Astrocyte of the hippocampus (primary cell): Measurements from ENCODE around the gene CD79A.
"Not testable (repeated sequence)": the region's sequence is repeated elsewhere in the genome, so short reads cannot be mapped to it uniquely, and the experiment has no call there.

ENCODE experiments used
- DNase-seq: peaks from one replicate; pipeline ENCODE4 v3.0.0; 2011; ENCODE audit warnings: low read depth, low spot score

Gene CD79A

DNA sequence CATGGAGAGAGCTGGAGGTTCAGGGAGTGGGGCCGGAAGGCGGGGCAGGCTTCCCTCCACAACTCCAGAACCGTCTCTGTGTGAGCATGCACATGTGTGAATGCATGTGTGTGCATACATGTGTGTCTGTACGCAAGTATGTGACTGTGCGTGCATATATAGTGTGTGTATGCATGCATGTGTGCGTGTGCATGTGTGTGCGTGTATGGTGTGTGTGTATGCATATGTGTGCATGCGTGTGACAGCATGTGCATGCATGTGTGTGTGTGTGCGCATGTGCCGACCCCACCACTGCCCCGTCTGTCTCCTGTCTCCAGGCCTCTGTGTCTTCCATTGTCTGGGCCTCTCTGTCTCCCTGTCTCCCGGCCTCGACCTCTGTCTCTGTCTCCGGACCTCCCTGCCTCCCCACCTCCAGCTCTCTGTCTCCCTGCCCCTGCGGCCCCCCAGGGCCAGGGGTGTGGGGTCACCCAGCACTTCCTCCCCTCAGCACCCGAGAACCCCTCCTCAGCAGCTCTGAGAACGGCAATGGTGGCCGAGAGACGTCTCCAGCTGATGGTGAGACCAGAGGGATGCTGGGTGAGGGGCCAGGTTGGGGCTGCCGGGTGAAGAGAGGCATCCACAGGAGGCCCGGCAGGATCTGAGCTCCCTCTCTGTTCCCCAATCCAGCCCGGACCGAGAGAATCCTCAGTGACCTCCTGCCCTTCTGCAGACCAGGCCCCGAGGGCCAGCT lies 28.4 kb downstream of the CD79A start:
- DNase-seq, result no peak

DNA sequence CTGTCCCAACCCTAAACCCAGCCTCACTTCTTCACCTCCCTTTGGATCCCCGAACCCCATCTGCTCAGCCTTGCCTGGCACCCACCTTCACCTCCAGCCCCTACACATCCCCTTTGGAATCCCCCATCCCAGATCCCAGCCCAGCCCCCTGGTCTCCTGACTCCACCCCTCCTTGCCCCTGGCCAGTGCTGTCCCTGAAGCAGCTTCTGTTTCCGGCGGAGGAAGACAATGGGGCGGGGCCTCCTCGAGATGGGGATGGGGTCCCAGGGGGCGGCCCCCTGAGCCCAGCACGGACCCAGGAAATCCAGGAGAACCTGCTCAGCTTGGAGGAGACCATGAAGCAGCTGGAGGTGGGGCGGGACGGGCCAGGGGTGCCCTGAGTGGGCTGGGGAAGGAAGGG lies 29.2 kb downstream of the CD79A start:
- no peak for DNase-seq

DNA sequence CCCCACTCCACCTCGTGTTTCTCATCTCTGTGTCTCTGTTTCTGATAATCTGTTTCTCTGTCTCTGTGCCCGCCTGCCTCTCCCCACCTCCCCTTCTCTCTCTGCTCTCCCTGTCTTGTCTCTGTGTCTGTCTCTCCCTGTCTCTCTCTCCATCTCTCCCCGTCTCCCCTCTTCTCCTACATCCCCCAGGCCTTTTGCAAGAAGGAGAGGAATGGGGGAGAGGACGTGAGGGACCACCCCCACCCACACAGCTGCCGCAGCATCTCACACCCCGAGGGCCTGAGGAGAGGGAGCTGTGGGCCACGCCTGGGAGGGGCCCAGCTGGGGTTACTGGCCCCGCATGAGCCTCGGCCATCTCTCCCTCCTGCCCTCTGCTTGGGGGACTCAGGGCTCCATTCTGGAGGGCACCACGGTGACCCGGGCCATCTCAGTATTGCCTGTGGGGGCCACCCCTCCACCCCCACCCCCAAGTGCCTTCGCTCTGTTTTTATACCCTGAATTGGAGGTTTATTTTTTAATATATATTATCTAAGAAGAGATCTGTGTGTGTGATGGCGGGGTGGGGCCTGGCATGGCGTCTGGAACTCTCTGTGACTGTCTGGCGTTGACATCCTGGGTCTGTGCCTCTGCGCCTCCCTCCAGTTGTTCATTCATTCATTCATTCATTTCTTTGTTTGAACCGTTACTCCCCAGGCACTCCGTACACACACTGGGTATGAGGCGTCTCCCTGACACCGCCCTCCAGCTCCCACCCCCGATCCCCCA lies 30.0 kb downstream of the CD79A start:
- DNase-seq, result no peak

DNA sequence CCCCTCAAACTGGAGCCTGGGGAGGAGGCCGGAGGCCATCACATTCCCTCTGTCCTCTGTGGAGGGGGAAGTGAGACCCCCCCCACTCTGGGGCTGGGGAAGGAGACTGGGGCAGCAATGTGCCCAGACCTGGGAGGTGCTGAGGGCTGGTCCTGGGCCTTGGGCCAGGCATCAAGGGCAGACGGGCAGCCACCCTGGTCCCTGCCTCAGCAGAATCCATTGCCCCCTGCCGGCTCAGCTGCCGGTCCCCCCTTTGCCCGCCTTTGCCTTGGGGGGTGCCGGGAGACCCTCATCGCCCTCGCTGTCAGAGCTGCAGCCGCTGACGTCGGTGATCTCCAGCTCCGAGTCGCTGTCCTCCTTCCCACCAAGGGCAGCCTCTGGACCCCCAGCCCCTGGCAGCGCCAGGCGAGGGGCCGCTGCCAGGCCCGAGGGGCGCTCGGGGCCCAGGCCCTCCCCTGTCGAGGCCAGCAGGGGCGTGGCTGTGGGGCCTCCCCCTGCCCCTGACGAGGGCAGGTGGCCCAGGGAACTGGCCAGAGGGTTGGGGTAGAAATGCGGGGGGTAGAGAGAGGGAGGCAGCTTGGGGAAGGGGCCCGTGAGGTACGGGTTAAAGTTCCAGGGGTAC lies 31.0 kb downstream of the CD79A start:
- DNase-seq, result no peak

DNA sequence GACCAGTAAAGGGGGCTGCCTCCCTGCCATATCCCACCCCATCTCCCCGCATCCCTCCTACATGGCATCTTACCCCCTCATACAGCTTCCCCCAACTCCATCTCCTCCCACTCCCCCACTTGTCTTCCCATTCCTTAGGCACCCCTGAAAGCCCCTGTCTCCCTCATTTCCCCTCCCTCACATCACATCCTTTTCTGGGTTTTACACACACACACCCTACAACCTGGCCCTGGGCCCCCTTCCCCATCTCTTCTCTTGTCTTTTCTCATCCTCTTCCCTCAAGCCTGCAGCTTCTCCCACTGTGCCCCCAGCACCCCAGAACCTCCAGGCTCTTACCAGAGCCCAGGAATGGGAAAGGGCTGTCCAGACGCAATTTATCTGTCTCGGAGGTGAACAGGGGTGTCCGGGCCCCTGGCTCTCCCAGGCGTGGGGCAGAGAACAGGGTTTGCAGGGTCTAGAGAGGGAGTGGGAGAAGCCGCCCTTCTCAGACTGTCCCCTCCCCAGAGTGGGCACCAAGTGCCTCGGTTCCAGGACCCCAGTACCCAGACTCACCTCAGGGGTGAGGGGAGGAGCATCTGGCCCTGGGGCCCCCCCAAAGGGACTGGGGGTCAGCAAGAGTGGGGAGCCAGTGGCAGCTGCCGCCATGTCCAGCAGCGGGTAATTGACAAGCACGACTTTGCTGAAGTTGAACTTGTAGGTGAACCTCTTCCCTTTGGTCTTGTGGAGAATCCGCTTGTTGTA lies 31.8 kb downstream of the CD79A start:
- no peak for DNase-seq

DNA sequence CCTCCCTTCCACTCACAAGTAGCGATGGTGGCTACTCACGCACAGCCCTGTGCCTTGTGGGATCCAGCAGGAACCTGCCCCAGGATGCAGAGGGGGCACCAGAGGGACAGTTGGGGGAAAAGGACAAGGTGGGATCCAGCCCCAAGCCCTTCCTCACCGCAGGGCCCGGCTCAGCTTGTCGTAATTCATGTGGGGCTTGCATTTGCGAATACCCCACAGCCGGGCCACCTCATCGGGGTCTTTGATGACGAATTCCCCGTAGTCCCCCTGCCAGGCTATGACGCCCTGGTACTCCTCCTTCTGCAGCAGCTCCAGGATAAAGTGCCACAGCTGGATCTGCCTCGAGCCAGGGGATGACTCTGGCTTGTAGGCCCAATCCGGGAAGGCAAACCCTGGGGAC lies 32.6 kb downstream of the CD79A start:
- DNase-seq, result no peak

DNA sequence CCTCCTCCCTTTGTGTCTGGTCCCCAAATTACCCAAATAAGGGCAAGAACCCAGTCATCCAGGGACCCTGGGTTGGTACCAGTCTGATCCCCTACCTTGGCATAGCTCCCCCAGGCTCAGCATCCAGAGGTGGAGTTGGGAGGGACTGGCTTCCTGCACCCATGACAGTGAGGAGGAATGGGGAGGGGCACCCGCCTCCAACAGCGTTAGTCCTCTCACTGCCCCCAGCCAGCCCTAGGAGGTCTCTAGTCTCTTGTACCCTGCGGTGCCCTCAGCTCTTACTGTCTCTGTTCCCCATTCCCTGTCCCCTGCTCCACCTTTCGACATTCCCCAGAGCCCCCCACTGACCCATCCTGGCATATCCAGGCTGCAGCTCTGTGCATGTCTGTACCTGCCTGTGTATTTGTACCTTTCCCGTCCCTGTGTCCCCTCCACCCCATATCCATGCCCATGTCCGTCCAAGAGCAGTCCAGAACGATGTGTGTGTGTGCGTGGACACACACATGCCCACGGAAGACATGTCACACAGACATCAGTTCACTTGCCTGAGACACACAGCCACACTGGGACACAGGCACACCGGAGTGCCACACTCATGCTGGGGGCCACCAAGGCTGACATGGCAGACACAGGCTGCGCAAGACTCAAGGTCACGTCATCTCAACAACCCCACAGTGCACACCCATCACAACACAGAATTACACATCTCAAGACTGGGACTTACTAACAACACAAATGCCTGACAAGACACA lies 33.3 kb downstream of the CD79A start:
- no peak for DNase-seq

DNA sequence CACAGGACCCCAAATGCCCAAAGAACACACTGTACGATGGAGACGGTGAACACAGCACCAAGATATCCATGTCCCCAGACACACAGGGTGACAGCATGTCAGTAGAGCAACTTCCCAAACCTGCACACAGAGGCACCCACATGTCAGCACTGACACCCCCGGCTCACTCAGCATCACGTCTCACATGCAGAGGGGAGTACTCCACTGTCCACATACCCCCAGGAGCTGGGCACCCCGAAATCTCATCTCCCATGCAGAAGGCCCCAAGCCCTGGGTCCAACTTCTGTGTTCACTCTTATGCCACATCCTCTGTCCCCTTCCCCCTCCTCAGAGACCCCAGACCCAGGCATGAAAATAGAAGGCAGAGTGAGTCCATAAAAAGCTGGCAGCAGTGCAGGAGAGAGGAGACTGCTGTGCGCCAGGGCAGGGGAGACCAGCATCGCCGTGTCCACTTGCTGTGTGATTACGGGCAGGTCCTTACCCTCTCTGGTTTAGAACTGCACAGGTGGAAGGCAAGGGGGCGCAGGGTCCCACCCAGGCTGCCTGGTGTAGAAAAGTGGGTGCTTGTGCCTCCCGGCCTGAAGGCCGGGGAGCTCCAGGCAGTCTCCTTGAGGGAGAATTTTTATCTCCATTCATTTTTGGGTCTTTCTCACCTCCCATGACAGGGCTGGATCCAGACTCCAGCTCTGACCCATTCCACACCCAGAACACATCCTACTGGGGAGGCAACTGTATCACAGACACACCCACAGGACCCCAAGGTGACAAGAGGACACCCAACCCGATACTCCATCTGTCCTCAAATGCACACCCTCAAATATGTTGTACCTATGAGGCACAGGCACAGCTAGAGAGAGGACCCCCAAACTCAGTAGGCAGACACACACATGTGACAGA lies 34.2 kb downstream of the CD79A start:
- DNase-seq, result no peak

DNA sequence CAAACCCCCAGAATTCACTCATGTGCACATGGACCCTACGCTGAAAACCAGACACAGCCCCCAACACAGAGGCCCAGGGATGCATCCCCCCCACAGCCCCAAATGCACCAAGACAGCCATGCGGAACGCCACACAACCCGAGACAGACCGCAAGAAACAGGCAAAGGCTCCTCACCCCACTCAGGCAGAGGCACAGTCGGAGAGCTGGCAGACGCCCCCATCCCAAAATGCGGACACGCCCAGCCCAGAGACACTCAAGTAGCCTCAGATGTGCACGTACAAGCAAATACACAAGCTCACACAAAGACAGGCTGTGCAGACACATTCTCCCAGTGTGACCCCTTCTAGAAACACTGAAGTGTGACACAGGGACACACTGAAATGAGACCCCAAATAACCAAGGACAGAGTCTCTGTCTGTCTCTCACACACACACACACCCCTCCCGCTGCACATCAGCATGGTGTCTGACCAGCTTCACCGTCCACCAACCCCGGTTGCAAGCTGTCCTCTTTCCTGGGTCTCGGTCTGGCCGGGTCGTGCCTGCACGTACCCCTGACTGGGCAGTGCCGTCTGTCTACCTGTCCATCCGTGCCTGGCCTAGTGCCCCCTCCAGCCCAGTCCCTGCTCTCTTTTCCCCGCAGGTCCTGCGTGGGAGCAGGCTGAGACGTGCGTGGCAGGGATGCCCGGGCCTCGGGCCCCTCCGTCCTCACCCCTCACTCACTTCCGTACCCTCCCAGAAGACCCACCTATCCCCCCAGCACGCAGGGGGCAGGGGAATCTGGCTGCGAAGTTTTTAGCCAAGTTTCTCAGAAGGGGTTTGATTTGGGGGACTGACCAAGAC lies 35.0 kb downstream of the CD79A start:
- no peak for DNase-seq

DNA sequence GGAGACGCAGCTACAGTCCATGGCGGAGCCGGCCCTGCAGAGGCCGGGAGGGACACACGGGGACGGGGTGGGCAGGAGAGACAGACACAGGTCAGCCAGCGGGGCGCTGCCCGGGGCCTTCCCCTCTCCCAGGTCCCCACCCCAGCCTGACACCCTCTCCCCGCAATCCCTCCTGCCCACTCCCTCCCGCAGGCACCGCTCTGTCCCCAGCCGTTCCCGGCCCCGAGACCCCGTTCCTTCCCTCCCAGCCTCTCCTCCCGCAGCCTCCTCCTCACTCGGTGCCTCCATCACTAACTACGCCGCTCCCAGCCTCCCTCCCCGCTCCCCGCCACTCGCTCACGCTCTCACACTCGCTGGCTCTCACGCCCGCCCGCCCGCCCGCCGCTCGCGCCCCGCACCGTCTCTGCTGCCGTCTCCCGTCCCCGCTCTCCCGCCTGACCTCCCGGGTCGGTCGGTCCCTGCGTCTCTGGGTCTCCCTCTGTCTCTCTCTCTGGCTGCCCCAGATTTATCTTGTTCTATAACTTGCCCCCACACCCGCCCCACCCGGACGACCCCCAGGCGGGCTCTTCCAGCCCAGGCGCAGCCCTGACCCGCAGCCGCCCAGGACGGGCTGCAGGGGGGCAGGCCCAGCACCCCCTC lies 35.9 kb downstream of the CD79A start:
- DNase-seq, result no peak

DNA sequence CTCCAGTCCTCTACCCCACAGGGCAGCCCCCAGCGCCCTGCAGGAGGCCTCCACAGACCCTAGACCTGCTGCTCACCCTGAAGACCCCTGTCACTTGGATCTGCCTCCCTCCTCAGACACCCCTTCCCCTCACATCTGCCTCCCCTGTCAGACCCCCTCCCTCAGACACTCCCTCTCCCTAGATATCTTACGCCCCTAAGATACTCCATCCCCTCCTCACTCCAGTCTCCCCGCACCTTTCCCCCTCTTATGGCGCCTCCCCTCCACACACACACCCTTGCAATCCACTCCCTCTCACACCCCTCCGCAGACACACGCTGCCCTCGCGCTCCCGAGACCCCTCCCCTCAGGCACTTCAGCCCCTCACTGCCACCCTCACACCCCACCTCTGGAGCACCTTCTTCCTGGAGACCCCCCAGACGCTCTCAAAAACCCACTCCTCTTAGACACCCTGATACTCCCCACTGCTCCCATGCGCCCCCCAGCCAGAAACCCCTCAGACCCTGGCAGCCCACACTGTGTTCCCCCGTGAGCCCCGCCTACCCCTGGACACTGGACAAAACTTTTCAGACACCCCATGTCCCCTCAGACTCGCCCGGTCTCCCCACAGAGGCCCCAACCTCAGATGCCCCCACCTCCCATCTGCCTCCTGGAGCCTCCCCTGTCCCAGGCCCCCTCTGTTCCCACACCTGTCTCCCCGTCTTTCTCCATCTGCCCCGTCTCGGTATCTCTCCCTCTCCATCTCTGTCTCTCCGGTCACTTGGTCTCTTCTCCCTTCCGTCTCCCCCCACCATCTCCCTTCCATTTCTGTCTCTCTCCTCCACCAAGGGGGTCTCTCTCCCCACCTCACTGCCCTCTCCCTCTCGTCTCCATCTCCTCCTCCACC lies 36.7 kb downstream of the CD79A start:
- DNase-seq, result no peak

DNA sequence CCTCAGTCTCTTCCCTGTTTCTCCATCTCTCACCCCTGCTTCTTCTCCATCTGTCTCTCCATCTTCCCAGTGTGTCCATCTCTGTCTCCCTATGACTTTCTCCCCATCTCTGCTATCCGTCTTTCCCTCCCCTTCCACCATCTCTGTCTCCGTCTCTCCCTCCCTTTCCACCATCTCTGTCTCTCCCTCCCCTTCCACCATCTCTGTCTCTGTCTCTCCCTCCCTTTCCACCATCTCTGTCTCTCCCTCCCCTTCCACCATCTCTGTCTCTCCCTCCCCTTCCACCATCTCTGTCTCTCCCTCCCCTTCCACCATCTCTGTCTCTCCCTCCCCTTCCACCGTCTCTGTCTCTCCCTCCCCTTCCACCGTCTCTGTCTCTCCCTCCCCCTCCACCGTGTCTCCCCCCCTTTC lies 37.4 kb downstream of the CD79A start:
- not testable (repeated sequence) for DNase-seq

DNA sequence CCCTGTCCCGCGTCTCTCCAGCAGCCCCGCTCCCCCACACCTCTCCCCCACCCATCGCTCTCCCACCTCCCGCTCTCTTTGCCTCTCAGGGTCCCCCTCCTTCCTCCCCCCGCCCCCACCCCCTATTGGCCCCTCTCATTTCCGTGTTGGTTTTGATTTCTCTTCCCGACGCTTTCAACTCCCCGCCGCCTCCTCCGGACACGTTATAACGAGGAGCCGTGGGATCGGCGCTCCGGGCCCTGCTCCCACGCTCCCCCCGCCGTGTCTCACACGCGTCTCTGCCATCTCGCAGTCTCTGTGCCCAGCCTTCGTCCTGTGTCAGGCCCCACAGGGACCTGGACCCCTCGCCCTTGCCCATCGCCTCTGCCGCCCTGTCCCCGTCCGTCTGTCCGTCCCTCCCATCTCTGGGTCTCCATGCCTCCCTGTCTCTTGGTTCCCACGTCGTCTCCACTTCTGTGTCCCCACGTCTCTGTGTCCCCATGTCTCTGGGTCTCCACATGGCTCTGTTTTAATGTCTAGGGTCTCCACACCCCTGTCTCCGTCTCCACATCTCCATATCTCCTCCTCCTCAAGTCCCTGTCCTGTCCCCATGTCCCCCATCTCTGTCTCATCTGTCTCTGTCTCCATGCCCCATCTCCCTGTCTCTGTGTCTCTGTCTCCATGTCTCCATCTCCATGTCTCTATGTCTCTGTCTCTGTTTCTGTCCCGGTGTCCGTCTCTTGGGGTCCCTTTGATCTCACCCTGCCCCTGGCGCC lies 38.1 kb downstream of the CD79A start:
- no peak for DNase-seq

DNA sequence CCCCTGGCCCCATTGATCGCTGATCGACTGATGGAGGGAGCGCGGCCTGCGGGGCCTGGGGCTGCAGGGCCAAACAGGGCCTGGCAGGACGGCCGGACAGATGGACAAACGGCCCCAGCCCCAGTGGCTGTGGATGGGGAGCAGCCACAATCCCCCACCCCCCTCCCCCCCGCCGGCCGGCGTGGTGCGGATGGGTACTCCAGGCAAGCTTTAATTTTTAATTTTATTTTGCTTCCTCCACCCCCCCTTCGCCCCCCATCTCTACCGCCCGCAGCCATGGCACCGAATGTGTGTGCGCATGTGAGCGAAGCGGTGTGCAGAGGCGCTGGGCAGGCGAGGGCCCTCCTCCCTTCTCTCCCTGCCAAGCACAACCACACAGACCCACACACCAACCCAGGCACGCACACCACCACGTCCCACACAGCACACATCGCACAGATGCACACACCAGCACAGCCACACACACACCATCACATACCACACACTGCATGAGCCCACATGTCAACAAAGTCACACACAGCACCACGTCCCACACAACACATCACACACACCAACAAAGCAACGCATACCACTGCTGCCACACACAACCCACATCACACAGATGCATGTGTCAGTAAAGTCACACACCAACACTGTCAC lies 38.8 kb downstream of the CD79A start:
- no peak for DNase-seq

DNA sequence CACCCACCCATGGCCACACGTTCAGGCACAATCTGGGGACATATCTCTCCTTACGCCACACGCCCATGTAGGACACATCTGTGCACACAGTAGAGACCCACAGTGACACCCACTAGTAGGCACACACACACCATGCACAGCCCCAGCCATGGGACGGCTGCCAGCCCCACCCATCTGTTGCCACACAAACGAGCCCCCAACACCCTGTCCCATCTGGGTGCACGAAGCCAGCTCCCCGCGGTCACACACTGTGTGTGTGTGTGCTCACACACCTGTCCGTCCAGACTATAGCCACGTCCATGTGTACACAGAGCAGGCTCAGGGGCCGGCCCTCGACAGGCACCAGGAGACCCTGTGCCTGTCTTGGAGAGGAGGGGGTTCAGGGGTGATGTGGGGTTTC lies 40.6 kb downstream of the CD79A start:
- DNase-seq, result no peak

DNA sequence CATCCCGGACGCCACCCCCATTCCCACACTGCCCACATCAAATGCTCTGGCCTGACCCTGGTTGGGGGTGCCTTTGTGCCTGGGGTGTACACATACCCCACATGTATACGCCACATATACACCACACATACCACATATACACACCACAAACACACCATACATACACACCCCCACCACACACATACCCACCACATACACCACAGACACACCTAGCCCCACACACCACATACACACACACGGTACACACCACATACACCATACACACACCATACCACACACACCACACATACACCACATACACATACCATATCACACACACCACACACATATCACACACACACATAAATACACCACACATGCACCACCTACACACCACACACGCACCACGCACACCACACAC lies 41.0 kb downstream of the CD79A start:
- no peak for DNase-seq
